ENCODE measurements around the gene FUCA1. TPM values are rescaled to one million over a fixed set of nuclear protein-coding genes. Genes with fewer than 3 reads are reported as not detected.
"Not testable (repeated sequence)": the region's sequence is repeated elsewhere in the genome, so short reads cannot be mapped to it uniquely, and the experiment has no call there.

Gene FUCA1
- total RNA-seq, 2 donors from 2014 or later = 4.8 to 5.2 TPM

DNA sequence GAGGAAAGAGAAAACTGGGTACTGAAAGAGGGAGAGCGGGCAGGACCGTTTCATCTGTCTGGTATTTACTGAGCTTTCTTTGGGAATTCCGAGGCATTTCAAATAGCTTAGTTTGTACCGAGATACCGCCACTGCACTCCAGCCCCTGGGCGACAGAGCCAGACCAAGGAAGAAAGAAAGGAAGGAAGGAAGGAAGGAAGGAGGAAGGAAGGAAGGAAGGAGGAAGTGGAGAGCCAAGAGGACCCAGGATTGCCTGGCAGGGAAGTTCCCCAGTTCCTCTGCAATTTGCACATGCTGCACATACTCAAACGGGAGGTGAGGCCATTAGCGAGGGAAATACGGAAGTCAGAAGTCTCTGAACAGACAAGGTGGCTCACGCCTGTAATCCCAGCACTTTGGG lies 961 bp upstream of the FUCA1 start:
- H3K4me3 Mint-ChIP-seq = peak overlapping the region; percentile 76
- peaks cover 13% of the 10 kb centered on the region for H3K4me1 Mint-ChIP-seq
- peak overlapping the region; percentile 79 for H3K27ac Mint-ChIP-seq
- no peak for ATAC-seq (replicated peaks)
- no peaks in the 10 kb centered on the region for H3K27me3 Mint-ChIP-seq
- H3K9me3 Mint-ChIP-seq = no peaks in the 10 kb centered on the region
- H3K36me3 Mint-ChIP-seq (ENCODE audit: low read depth) = peaks cover 10% of the 10 kb centered on the region

DNA sequence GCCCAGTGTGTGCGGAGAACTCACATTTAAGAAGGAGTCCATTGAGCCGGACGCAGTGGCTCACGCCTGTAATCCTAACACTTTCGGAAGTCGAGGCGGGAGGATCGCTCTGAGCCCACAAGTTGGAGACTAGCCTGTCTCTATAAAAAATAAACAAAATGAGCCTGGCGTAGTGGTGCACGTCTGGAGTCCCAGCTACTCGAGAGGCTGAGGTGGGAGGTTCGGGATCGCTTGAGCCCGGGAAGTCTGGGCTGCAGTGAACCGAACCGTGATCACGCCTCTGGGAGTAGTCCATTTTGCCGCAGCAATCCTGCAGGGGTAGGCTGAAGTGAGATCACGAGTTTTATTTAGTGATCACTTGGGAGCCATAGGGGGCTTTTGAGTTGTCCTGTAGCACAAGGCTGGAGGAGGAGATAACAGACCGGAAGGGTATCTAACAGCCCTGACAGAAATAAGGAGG lies 497 bp upstream of the FUCA1 start:
- Mint-ChIP-seq H3K27ac (peak overlapping the region; percentile 79), H3K27me3 (no peaks in the 10 kb centered on the region), H3K4me1 (peaks cover 13% of the 10 kb centered on the region), H3K9me3 (no peaks in the 10 kb centered on the region), H3K4me3 (peak overlapping the region; percentile 76), H3K36me3 (ENCODE audit: low read depth) (peaks cover 10% of the 10 kb centered on the region)
- ATAC-seq (replicated peaks) = peak; percentile 1

DNA sequence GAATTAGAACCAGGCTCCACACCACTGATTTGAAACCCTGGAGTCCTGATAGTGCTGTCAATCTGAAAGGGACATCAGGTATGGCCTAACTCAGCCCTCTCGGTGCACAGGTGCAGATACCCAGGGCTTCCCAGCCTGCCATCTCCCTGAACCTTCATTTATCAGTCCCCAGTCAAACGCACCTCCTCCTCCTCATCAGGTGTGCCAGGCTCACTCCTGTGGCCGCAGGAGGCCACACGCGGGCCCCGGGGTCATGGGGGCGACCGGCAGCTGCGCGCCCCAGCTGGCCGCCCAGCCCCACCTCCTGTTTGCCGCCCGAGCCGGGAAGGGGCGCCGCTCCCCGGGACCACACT lies 572 bp downstream of the FUCA1 start:
- peak overlapping the region; percentile 79 for H3K27ac Mint-ChIP-seq

DNA sequence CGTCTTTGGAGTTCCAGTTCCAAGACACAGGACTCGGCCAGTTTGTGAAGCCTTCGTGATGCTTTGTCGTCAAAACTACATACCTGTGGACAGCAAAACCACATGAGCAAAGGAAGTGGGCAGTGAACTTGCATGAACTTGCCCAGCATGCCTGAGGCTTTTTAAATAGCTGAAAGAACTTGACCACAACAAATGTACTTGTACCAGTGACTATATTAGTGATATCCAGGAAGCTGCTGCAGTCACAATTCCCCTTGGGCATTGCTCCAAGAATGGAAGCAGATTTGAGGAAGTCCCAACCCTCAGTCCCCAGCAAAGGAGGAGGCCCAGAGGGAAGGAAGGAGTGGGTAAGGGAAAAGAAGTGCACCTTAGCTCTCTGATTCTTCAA lies 2.6 kb downstream of the FUCA1 start:
- no peaks in the 10 kb centered on the region for H3K9me3 Mint-ChIP-seq
- H3K4me3 Mint-ChIP-seq = no peak overlapping the region
- H3K36me3 Mint-ChIP-seq (ENCODE audit: low read depth) = peaks cover 29% of the 10 kb centered on the region
- peak overlapping the region; percentile 41 for H3K27ac Mint-ChIP-seq
- H3K4me1 Mint-ChIP-seq = peaks cover 13% of the 10 kb centered on the region
- no peak for ATAC-seq (replicated peaks)
- H3K27me3 Mint-ChIP-seq = no peaks in the 10 kb centered on the region

More for the DNA sequence above, 572 bp downstream of the FUCA1 start:
- Mint-ChIP-seq H3K4me1 (peaks cover 13% of the 10 kb centered on the region), H3K9me3 (no peaks in the 10 kb centered on the region), H3K27me3 (no peaks in the 10 kb centered on the region), H3K4me3 (peak overlapping the region; percentile 76), H3K36me3 (ENCODE audit: low read depth) (peaks cover 17% of the 10 kb centered on the region)
- no peak for ATAC-seq (replicated peaks)

DNA sequence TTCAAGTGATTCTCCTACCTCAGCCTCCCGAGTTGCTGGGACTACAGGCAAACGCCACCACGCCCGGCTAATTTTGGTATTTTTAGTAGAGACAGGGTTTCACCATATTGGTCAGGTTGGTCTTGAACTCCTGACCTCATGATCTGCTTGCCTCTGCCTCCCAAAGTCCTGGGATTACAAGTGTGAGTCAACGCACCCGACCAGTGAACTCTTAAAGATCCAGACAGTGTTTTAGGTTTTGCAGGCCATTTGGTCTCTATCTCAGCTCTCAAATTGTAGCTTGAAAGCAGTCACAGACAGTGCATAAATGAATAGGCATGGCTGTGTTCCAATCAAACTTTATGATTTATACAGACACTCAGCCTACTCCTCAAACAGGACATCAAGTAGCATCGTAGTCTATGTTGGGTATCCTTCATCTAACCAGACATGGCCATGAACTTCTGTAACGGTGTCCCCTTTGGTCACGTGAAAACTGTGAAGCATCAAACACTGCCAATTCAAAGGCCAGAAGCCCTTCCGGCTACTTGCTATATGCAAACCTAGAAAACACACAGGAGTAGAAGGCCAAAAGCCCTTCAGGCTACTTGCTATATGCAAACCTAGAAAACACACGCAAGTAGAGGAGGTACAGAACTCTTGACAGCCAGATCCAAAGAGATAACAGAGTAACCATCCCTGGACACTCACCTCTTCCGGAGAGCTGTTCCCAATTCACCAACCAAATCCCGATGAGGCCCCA lies 3.1 kb downstream of the FUCA1 start:
- no peak for ATAC-seq (replicated peaks)
- Mint-ChIP-seq H3K36me3 (ENCODE audit: low read depth) (peaks cover 29% of the 10 kb centered on the region), H3K27ac (no peak overlapping the region), H3K4me1 (peaks cover 13% of the 10 kb centered on the region), H3K27me3 (no peaks in the 10 kb centered on the region), H3K4me3 (no peak overlapping the region), H3K9me3 (no peaks in the 10 kb centered on the region)

DNA sequence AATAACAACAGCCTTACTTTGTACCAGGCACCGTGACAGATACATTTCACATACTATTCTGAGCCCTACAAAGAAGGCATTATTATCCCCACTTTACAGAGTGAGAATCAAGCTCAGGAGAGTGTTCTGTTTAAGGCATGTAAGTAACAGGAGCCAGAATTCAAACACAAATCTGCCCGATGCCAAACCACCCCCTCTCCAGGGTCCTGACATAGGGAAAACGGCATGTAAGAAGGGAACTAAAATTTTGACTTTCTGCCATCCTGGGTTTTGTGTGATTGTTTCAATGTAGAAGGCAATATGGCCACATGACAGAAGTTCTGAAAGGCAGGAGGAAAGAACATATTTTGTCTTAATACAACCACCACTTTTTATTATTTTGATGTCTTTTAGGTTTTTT lies 5.5 kb downstream of the FUCA1 start:
- H3K36me3 Mint-ChIP-seq (ENCODE audit: low read depth) = peaks cover 52% of the 10 kb centered on the region
- no peak overlapping the region for H3K4me3 Mint-ChIP-seq
- no peak for ATAC-seq (replicated peaks)
- peaks cover 7% of the 10 kb centered on the region for H3K4me1 Mint-ChIP-seq
- H3K27me3 Mint-ChIP-seq = no peaks in the 10 kb centered on the region
- H3K27ac Mint-ChIP-seq = no peak overlapping the region
- H3K9me3 Mint-ChIP-seq = no peaks in the 10 kb centered on the region

DNA sequence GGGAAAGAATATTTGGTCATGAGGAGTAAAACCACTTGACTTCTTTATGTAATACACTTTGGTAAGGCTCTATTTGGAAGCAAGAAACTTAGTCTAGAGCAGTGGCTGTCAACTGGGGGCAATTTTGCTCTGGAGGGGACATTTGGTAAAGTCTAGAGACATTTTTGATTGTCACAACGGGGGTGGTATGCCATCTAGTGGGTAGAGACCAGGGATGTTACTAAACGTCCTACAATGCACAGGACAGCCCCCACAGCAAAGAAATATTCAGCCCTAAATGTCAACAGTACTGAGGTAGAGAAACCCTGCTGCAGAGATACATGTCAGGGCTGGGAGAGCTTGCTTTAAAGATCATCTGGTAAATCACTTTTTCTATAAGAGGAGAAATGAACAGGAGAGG lies 13.5 kb downstream of the FUCA1 start:
- no peak for ATAC-seq (replicated peaks)
- H3K27ac Mint-ChIP-seq = peak overlapping the region; percentile 0

DNA sequence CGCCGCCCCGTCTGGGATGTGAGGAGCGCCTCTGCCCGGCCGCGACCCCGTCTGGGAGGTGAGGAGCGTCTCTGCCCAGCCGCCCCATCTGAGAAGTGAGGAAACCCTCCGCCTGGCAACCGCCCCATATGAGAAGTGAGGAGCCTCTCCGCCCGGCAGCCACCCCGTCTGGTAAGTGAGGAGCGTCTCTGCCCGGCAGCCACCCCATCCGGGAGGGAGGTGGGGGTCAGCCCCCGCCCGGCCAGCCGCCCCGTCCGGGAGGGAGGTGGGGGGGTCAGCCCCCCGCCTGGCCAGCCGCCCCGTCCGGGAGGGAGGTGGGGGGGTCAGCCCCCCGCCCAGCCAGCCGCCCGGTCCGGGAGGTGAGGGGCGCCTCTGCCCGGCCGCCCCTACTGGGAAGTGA lies 15.0 kb downstream of the FUCA1 start:
- H3K27me3 Mint-ChIP-seq; H3K4me3 Mint-ChIP-seq; ATAC-seq (replicated peaks); H3K4me1 Mint-ChIP-seq; H3K9me3 Mint-ChIP-seq; H3K27ac Mint-ChIP-seq: not testable (repeated sequence)
- peaks cover 30% of the 10 kb centered on the region for H3K36me3 Mint-ChIP-seq (ENCODE audit: low read depth)

More for the DNA sequence above, 13.5 kb downstream of the FUCA1 start:
- H3K4me3 Mint-ChIP-seq = no peak overlapping the region
- peaks cover 35% of the 10 kb centered on the region for H3K36me3 Mint-ChIP-seq (ENCODE audit: low read depth)
- H3K27me3 Mint-ChIP-seq = no peaks in the 10 kb centered on the region
- no peaks in the 10 kb centered on the region for H3K4me1 Mint-ChIP-seq
- no peaks in the 10 kb centered on the region for H3K9me3 Mint-ChIP-seq

DNA sequence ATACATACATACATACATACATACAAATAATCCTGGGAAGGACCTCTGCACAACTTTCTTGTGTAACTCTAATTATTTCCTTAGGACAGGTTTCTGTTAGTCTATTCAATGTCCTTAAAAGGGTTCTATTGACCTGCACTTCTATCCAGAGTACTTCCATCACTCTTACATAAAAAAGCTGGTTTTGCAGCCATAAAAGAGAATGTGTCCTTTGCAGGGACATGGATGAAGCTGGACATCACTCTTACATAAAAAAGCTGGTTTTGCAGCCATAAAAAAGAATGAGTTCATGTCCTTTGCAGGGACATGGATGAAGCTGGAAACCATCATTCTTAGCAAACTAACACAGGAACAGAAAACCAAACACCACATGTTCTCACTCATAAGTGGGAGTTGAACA lies 16.7 kb downstream of the FUCA1 start:
- H3K4me1 Mint-ChIP-seq; H3K9me3 Mint-ChIP-seq; ATAC-seq (replicated peaks); H3K4me3 Mint-ChIP-seq; H3K27me3 Mint-ChIP-seq; H3K27ac Mint-ChIP-seq: not testable (repeated sequence)
- H3K36me3 Mint-ChIP-seq (ENCODE audit: low read depth) = peaks cover 34% of the 10 kb centered on the region

DNA sequence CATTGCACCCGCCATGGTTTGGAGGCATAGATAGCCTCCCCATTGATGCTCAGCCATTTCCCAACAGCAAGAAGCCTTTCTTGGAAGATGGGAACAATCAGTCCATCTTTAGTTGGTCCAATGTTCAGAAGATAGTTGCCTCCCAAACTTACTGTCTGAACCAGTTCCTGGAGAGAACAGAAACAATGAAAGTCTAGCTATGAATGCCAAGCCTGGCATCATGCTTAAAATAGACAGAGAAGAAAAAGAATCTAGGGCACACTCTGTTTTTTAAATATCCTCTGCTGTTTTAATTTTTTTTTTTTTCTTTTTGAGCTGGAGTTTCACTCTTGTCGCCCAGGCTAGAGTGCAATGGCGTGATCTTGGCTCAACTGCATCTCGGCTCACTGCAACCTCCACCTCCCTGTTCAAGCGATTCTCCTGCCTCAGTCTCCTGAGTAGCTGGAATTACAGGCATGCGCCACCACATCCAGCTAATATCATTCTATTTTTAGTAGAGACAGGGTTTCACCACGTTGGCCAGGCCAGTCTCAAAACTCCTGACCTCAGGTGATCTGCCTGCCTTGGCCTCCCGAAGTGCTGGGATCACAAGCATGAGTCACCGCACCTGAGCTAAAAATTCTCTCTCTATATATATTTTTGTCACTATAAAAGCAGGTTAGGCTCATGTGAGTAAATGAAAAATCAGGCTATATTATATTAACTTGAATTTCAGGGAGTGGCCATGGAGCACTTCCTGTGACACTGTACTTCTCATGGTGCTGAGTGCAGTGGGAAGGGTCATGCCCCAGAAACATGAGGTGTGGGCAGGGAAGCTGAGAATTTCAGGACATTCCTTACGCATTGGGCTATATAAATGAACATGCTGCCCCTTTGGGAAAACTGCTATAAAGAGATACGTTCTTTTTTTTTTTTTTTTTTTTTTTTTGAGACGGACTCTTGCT lies 19.1 kb downstream of the FUCA1 start:
- Mint-ChIP-seq H3K27ac (no peak overlapping the region), H3K9me3 (no peaks in the 10 kb centered on the region), H3K36me3 (ENCODE audit: low read depth) (peaks cover 45% of the 10 kb centered on the region), H3K4me3 (no peak overlapping the region), H3K4me1 (no peaks in the 10 kb centered on the region), H3K27me3 (no peaks in the 10 kb centered on the region)
- no peak for ATAC-seq (replicated peaks)

DNA sequence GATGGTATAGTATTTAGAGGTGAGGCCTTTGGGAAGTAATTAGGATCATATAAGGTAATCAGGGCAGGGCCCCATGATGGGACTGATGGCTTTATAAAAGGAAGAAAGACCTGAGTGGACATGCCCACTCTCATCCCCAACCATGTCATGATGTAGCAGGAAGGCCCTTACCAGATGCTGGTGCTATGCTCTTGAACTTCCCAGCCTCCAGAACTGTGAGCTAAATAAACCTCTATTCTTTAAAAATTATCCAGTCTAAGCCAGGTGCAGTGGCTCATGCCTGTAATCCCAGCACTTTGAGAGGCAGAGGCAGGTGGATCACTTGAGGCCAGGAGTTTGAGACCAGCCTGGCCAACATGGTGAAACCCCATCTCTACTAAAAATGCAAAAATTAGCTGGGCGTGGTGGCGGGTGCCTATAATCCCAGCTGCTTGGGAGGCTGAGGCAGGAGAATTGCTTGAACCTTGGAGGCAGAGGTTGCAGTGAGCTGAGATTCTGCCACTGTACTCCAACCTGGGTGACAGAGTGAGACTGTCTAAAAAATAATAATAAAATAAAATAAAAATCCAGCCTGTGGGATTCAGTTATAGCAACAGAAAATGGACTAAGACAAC lies 20.5 kb downstream of the FUCA1 start:
- H3K27me3 Mint-ChIP-seq = not testable (repeated sequence)

DNA sequence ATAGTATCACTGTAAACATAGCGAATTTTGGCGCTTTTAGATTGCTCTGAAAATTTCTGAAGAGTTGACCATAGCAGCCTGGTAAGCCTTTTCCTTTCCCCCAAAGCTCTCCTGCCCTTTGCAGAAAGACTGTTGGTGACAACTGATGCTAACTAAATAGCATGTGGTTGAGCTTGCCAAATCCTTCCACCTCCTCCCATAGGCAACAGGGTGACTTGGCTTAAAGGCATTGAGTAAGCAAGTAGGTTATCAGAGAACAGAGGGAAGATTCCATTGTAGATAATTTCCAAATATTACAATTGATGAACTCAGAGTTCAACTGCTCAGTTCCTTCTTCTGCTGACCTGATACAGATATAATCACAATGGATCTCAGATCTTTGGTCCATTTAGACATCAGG lies 22.9 kb downstream of the FUCA1 start:
- Mint-ChIP-seq H3K36me3 (ENCODE audit: low read depth) (peaks cover 45% of the 10 kb centered on the region), H3K27ac (no peak overlapping the region), H3K4me1 (no peaks in the 10 kb centered on the region), H3K4me3 (no peak overlapping the region), H3K9me3 (no peaks in the 10 kb centered on the region), H3K27me3 (no peaks in the 10 kb centered on the region)
- no peak for ATAC-seq (replicated peaks)

More for the DNA sequence above, 20.5 kb downstream of the FUCA1 start:
- peaks cover 45% of the 10 kb centered on the region for H3K36me3 Mint-ChIP-seq (ENCODE audit: low read depth)
- not testable (repeated sequence) for H3K4me1 Mint-ChIP-seq; H3K27ac Mint-ChIP-seq; H3K4me3 Mint-ChIP-seq; H3K9me3 Mint-ChIP-seq; ATAC-seq (replicated peaks)

DNA sequence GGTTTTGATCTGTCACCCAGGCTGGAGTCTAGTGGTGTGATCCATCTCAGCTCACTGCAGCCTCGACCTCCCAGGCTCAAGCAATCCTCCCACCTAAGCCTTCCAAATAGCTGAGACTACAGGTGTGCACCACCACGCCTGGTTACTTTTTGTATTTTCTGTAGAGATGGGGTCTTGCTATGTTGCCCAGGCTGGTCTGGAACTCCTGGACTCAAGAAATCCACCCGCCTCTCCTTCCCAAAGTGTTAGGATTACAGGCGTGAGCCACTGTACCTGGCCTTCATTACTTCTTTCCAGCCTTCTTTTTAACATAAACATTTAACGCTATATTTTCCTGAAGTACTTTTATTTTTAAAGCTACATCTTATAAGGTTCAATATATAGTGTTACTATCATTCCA lies 24.4 kb downstream of the FUCA1 start:
- Mint-ChIP-seq H3K27ac (no peak overlapping the region), H3K4me3 (no peak overlapping the region), H3K4me1 (no peaks in the 10 kb centered on the region), H3K36me3 (ENCODE audit: low read depth) (peaks cover 40% of the 10 kb centered on the region), H3K9me3 (no peaks in the 10 kb centered on the region), H3K27me3 (no peaks in the 10 kb centered on the region)
- no peak for ATAC-seq (replicated peaks)

DNA sequence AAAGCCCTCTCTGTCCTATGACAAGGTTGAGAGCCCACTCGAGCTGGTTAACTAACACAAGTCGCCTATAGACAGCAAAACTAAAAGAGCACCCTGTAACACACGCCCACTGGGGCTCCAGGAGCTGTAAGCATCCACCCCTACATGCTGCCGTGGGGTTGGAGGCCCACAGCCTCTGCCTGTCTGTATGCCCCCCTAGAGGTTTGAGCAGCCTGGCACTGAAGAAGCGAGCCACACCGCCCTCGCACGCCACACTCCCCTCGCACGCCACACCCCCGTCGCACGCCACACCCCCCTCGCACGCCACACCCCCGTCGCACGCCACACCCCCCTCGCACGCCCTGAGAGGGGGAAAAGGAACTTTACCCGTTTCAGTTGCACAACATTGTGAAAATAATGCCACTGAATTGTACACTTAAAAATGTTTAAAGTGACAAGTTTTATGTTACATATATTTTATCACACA lies 29.7 kb downstream of the FUCA1 start:
- Mint-ChIP-seq H3K27ac (no peak overlapping the region), H3K27me3 (peaks cover 10% of the 10 kb centered on the region)
- peak; percentile 99 for ATAC-seq (replicated peaks)

More for the DNA sequence above, 29.7 kb downstream of the FUCA1 start:
- Mint-ChIP-seq H3K36me3 (ENCODE audit: low read depth) (no peaks in the 10 kb centered on the region), H3K4me1 (peaks cover 9% of the 10 kb centered on the region), H3K9me3 (no peaks in the 10 kb centered on the region), H3K4me3 (peak overlapping the region; percentile 82)

Data from activated T-helper 17 cell treated with anti-CD3 and anti-CD28 coated beads, Interleukin-2, amount 50 U/mL, for 72 hours (primary cell).